Erythroblast (primary cell): ENCODE data around the gene SPINK8.

ENCODE experiments used
- DNase-seq, 2 experiments: peaks; one replicate each; lab custom pipeline; 2025; lab: John Stamatoyannopoulos, UW
- GATA1 ChIP-seq: IDR thresholded peaks from 2 replicates; pipeline ENCODE4 v1.6.1; 2011; ENCODE audit warnings: low read depth, mild to moderate bottlenecking, control low read depth, low read length, moderate library complexity
- POLR2A ChIP-seq: IDR thresholded peaks from 2 replicates; pipeline ENCODE4 v1.6.1; 2011; ENCODE audit warnings: mild to moderate bottlenecking, low read length

SPINK8 gene

DNA sequence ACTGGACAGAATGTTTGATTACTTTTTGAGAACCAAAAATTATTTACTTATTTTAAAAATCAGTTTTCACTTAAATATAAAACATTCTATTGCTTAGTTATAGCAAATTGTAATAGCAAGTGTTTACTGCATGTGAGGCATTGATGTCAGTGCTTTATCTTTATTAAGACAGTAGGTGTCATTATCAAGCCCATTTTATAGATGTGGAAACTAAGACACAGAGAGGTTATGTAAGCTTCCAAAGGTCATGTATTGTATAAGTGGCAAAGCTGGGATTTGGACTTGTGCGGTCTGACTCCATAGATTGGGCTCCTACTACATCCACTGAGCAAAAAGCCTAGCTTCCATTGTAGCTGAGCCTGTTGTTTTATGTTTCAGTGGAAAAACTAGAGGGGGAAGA is 74.9 kb downstream of the SPINK8 start:
- no peak for TF ChIP-seq POLR2A
- TF ChIP-seq GATA1, result no peak
- no peak for DNase-seq
